HTR-8/SVneo (cell line): Measurements from ENCODE around the gene TNS3.
A peak's percentile ranks its signal among the peaks of the same experiment; 100 is the strongest.

Source experiments
- DNase-seq: peaks from one replicate; pipeline ENCODE4 v3.0.0; 2011; ENCODE audit warnings: low spot score, mixed read lengths; ENCODE audit not compliant: insufficient read length
- FAIRE-seq: peaks from 2 replicates; lab custom pipeline; 2011; peaks lifted over from hg19 to GRCh38; lab: Jason Lieb, UNC

Gene TNS3

DNA sequence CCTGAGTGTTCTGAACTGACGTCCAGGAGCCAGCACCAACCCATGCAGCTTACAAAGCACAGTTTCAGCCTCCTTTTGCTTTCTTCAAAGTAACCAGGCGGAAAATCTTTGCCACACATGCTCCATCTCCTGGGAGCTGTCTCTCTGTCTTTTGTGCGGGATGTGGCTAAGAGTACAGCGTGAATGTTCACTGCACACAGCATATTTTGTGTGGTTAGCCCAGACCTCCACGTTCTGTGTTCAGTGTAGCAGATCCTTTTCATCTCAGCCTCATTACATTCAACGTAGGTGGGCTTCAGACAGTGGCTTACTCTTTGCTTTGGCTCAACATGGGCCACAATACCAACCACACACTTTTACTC lies 200.8 kb downstream of the TNS3 start:
- DNase-seq: no peak
- no peak for FAIRE-seq

DNA sequence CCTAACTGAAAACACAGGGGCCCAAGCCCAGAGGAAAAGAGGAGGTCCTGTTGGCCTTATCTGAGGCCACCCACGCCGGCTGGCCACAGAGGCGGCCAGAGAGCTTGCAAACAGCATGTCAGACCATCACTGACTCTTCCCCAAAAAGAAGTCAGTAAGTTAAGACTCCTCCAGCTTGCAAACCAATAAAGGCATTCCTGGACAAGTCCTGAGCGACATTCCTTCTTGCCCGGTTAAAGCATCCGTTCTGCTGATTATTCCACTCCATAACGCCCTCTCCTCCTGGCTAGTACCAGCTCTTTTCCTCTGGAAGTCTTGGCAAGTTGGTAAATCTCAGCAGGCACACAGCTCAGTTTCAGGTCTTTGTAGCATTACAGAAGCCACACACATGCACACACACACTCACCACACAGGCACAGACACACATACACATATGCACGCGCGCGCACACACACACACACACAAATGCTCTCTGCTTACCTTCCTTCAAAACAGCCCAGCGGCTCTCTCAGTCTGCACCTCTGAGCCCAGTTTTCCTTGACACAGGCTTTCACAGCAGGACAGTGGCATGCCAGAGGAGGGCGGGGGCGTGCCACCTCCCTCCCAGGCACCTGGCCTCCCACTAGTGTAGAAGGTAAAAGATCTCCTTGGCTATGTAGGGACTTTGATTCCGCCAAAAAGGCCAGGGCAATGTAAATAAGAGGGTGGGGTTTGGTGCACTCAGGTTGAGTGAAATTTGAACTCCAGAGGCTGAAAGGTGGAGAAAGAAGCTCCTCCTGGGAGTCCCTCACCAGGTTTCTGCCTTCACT lies 201.4 kb downstream of the TNS3 start:
- DNase-seq: peak; percentile 18
- no peak for FAIRE-seq

DNA sequence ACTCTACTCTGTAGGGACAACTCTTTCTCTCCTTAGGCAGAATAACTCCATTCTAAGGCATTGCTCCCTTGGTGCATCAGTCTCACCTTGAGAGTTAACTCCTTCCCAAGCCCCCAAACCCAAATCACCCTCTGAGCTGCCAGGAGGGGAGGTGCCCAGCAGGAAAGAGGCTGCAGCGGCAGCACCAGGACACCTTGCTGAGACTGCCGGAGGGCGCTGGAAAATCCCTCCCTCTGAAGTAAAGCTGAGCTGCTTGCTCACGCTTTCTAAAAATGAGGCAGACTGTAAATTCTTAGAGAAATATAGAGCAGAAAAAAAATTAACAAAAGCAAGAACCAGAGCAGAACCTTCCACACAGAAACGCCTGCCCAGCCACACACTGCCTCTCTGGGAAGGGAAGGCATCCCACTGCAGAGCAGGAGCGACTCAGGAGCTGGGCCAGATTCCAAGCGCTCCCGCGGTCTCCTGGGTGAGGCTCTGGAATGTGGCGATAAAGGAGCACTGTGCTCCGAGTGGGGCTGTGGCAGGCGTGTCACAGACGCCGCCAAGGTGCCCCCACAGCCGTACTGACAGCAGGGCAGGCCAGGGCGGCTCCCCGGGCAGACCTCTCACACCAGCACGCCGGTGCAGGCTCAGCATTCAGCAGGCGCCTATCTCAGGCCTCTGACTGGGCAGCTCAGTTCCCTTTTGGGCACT lies 202.1 kb downstream of the TNS3 start:
- FAIRE-seq (no peak), DNase-seq (peak; percentile 68)

DNA sequence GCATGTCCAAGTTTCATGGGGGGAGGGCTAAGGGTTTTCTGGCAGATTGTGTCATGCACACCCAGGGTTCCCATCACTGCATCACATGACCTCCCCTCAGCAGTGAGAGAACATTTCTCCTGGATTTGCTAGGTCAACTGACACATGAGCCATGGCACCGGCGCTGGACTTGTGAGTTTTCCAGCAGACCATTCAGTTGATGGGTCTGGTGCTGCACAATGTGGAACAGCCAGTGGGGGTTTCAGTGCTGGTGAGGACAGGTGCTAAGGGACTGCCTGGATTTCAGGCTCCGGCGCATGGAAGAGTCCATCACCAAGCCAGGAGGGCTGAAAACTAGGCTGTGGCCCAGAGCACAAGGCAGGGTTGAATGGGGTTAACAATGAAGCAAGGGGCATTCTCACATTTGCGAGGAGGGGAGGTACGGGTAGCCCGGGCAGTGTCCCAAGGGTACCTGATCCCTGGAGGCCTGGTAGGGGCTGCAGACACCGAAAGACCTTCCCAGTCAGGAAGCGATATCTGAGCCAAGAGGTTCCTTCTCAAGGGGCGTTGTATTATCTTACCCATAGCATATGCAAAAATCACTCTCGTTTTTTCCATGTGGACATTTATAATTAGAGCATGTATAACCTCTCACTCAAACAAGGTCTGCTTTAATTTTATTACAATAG lies 203.0 kb downstream of the TNS3 start:
- FAIRE-seq (peak; percentile 13), DNase-seq (no peak)

DNA sequence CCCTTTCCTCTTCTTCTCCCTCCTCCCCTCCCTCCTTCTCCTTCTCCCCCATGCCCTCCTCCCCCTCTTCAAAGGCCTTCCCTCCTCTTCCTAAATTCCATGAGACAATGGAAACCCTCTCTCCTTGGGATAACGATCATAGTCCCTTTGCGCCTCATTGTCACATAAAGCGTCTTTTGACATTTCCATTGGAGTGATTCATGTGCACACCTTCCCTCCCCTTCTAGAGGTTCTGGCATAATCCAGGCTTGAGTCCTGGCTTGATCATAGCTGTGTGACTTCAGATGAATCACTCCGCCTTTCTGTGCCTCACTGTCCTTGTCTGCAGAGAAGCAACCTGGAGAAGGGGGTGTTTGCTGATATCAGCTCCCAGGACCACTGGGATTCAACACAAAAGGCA lies 204.2 kb downstream of the TNS3 start:
- no peak for DNase-seq

DNA sequence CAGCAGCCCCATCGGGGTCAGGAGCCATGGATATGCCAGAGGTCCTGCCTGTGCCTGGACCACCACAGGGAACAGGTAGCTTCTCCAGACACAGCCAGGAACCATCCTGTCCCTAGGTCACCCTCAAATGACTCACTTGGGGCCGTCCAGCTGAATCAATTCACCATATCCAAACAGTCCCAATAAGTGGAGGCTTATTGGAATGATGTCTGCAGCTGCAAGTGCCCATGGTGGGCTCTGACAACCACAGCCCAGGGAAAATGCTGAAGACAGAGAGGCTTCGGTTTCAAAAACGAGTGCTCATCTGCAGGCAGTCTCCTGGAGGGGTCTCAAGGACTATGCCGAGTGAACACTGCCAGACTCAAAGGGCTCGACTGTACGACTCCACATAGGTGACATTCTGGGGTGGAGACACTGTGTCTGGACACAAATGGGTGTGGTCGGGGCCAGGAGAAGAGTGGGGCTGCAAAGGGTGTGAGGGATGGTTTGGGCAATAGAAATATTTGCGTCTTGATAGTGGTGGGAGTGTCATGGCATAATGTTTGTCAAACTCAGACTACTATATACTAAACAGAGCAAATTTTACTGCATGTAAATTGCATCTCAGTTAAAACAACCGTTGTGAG lies 204.8 kb downstream of the TNS3 start:
- FAIRE-seq (no peak), DNase-seq (no peak)

More for the DNA sequence above, 204.2 kb downstream of the TNS3 start:
- no peak for FAIRE-seq

DNA sequence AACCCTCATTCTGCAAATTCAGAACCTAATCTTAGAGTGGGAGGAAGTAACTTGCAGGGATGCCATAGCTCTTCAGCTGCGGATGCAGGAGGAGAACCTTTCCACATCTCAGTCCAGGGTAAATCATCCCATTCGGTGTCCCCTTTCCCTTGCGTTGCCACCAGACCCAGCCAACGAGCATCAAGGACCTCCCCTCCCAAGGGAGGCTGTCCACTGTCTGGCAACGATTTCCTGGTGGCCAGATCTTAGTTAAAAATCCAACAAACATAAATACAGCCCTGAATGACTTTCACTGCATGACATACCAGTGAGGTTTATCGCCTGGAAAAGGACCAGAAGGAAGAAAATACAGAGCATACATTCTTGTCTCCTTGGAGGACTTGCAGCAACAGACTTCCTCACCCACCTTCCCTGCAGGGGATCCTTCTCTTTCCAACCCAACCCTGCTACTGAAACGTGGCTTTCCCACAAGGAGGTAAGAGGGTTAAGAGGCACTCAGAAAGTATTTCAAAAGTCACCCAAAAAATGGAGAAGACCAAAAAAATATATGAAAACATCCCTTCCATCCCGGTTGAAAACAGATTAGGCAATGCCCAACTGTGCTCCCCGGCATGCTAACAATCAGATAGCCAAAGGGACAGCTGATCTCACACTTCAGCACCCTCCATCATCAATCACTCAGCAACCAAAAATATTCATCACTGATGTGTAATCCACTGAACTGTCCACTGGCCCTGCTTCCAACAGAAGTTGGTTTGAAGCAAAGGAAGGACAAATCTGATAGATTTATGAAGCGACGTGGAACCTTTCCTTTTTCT lies 206.6 kb downstream of the TNS3 start:
- FAIRE-seq (peak; percentile 9), DNase-seq (no peak)

DNA sequence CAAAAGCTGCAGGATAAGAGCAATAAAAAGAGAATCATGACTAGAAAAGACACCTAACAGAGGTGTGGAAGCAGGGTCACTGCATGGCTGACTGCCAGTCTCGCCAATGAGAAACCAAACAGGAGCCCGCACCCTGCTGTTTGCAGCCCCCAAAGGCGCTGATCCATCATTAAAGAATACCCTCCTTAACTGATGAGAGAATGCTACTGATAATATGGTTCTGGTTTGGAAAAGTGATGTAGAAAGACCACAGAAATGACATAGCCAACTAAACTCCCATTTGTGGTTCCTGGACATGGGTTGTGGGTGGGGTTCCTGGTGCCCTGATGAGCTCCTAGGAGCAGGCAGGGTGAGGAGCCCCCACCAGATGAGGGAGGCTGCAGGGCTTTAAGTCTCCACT lies 207.4 kb downstream of the TNS3 start:
- FAIRE-seq (no peak), DNase-seq (no peak)

DNA sequence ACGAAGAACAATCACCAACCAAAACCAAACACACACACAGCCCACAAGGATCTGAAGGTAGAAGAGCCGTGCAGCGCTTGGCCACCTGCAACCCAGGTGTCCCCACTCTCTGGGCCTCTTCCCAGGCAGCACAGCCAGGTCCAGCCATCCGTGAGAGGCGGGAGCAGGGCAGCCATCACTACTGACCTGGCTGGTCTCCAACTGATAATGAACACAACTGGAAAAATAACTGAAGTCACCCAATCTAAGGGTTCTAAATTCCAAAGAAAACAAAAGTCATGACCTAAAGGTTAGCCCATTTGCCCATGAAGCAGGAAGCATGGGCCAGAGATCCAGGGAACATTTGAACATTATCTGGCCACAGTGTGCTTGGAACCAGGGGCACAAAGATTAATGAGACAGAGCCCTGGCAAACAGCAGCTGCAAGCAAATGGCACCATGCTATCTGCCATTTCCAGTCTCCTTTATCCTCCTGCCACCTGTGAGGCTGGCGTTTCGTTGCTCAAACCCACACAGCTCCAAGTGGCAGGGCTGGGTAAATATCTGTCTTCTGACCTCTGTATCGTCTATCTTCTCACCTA lies 207.9 kb downstream of the TNS3 start:
- FAIRE-seq (no peak), DNase-seq (no peak)

DNA sequence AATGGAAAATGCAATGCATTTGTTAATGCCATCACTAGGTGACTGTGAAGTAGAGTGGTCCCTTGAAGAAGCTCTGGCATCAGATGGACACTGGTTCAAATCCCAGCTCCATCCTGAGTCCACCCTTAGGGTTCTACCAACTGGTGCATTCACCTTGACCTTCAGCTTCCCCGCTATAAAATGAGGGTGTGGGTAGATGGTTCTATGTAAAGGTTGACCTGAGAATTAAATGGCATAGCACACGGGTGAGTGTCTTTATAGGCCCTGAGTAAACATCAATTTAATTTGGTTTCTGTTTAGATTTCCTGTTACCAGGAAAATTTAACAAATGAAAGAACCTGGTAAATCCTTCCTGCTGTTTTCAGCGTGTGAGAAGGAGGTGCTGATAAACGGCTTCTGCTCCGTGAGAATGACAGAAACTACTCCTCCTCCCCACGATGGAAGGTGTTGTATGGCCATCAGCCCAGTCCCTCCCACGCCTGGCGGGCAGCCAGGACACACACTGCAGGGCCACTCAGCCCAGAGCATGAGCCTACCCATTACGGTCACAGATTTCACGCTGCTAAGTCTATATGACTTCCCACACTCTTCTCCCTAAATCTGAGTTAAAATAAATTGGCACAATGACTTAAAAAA lies 210.1 kb downstream of the TNS3 start:
- no peak for FAIRE-seq
- DNase-seq: no peak

DNA sequence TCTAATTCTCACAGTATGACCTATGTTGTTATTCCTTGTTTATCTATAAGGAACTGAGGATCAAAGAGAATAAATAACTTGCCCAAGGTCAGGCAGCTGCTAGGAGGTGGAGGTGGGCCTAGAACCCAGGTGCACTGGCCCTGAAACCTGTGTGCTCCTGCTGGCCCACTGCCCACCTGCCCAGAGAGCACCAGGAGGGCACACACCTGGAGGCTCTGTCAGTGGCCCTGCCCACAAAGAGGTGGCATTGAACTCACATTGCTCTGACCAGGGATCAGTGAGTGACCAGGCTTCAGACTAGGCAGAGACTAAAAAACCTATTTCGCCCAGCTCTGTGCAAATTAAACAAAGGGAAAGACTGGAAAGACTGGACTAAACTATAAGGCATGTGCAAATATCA lies 210.6 kb downstream of the TNS3 start:
- no peak for FAIRE-seq
- DNase-seq: no peak

DNA sequence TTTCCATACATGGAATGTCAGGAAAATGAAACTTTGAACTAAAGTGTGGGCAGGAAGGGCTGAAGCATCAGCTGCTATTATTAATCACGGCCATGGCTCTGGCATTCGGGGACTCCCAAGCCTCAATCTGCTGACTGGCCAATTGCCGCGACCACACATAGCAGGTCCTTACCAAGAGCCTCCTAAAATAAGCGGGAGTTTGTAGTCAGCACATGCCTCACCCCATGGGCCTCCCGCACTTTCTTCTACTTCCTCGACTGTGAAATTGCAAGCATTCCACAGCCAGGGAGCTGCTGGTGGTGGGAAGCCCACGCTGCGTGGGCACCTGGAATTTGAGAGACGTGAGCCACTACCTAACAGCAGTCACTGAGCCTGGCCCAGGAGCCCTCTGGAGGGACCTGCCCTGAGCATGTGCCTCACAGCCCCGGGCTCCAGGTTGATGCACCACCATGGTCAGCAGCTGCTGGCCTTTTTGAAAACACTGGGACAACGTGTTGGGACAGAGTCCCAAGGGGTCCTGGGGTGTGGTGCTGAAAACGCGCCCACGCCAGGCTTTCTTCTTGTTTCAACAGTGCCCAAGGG lies 211.4 kb downstream of the TNS3 start:
- FAIRE-seq (no peak), DNase-seq (no peak)

DNA sequence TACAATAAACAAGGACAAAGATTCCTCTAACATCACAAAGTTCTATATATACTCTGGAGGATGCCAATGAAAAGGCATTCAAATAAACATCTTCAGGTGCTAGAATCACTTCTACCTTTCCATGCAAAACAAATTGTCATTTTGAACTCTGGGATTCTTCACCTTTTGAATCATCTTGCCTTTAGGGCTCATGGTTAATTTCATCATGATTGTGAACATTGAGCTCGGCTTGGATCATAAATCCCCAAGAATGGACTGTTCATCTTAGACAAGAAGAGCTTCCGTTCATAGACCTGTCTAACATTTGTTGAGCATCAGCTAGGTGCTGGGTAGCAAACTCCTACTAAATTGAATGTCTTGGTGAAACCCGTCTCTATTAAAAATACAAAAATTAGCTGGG lies 212.2 kb downstream of the TNS3 start:
- no peak for DNase-seq
- no peak for FAIRE-seq

DNA sequence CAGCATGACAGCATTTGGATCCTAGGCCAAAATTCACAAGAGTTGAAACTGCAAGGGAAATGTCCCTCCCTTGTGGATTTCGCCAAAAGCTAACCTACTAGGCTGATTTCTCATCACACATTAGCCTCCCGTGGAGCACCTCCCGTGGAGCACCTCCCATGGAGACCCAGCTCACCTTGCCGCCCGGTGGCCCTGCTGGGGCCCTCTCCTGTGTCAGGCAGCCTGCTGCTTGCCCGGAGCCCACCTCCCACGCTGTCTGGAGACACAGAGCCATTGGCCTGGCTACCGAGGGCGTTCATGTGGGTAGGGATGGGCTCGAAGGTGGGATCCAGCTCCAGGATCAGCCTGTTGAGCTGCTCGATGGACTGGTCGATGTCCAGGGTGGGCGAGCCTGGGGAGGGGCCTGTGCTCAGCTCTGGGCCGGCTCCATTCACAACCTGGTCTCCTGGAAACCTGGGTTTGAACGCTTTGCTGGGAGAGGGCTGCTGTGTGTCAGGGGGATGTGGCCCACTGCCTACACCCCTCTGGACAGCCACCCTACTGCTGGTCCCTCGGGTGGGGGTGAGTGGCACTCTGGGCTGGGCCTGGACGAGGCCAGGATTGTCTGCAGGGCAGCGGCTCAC lies 213.6 kb downstream of the TNS3 start:
- DNase-seq: no peak
- FAIRE-seq: no peak

DNA sequence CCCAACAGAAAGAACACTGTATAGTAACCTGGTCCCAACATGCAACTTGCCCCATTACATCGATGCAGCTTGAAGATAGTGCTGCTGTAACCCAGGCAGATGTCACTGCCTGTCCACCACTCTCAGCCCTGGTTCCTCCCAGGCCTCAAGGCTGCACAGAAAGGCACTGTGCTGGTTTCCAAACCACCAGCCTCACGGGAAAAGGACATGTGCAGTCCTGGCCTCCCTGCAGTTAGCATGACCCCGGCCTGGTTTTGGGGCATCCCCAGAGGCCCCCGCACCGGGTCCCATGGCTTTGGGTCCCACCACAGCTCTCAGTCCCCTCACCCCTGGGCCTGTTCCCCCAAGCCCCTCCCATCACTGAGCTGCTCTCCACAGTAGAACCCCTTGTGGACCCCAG lies 214.5 kb downstream of the TNS3 start:
- DNase-seq (no peak), FAIRE-seq (no peak)

DNA sequence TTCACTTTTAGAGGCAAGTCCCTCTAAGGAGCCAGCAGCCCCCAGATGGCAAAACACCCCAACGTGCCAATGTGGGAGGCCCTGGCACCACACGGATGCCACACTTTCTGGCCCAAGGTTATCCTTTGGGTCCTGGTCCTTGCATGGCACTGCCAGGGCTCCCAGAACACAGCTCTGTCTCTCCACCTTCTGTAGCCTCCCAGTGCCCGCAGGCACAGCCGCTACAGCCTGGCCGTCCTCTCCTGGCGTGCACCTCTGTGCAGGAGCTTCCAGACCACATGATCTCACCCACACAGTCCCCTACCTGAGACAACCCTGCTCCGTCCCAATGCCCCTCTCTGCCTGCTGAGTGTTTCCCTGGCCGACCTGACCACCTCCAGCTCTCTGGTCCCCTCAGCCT lies 215.0 kb downstream of the TNS3 start:
- DNase-seq: no peak
- no peak for FAIRE-seq

DNA sequence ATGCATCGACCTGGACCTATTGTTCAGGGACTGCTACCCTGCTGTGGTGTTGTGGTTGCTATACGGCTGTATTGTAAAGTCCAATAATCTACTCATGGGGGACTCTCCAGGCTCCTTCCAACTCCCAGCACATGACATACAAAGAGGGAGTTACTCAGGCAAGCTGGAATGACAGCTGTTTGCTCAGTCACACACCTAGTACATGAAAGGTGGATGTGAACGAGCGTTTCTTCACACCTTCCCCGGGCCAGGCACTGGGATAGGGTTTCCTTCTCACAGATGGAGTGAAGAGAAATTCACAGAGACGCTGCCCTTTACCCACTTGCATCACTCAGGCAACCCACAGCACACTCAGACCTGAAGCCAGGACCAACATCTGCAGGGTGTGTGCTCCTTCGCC lies 215.7 kb downstream of the TNS3 start:
- FAIRE-seq (no peak), DNase-seq (no peak)

DNA sequence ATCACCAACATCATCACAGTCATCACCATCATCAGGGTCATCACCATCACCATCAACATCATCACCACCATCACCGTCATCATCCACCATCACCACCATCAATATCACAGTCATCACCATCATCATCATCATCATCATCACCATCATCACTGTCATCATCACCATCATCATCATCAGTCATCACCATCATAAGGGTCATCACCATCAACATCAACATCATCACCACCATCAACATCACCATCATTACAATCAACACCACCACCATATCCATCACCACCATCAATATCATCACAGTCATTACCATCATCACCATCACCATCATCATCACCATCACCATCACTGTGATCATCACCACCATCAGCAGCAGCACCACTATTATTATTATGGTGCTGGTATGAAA lies 218.9 kb downstream of the TNS3 start:
- no peak for DNase-seq
- FAIRE-seq: no peak
